HCT116 (cell line): ENCODE results near the gene FAM3B. TPM values are rescaled to one million over a fixed set of nuclear protein-coding genes. Genes with fewer than 3 reads are reported as not detected.

Source experiments
- ATAC-seq: fragments of 200-7000 bp; cut with Tn5 transposase; 2 replicates; pipeline ENCODE4 v1.9.1; 2020; ENCODE audit warnings: mild to moderate bottlenecking, moderate library complexity
- BruUV-seq: library from RNA; stranded (reverse); fragments of 400-500 nt; replicated peaks from 2 replicates; lab custom pipeline; 2021; lab: Mats Ljungman, UMichigan
- CTCF ChIA-PET: fragments of 300-600 bp; sonication (Branson Sonifier 250); formaldehyde crosslinking; loops from one replicate; lab custom pipeline; 2021; ENCODE audit warnings: antibody characterized with exemption; lab: Charles Lee
- POLR2A ChIA-PET: fragments of 300-600, 350-600 bp; sonication (Branson Sonifier 250); formaldehyde crosslinking; loops from one replicate; lab custom pipeline; 2021; ENCODE audit warnings: antibody characterized with exemption; lab: Charles Lee
- RAD21 ChIA-PET, 2 experiments: fragments of 300-600 bp; sonication (Branson Sonifier 250); formaldehyde crosslinking; loops; one replicate each; lab custom pipeline; 2023; ENCODE audit warnings: low total read pairs in 2 of 2; ENCODE audit not compliant: uncharacterized antibody in 2 of 2, unreplicated experiment in 2 of 2, low non-redundant PET in 1 of 2; lab: Charles Lee
- DNase-seq: peaks from one replicate; pipeline ENCODE4 v3.0.0-alpha.2; 2010; ENCODE audit warnings: low read depth, low spot score
- H2AFZ ChIP-seq: fragments of 200-600 bp; shearing (Covaris generic), sonication (generic); 2 replicates; pipeline ENCODE4 v1.6.1; 2017; ENCODE audit warnings: low read depth, mixed run types, mixed read lengths, antibody characterized with exemption, low read length; ENCODE audit not compliant: poor library complexity, severe bottlenecking
- H3K27ac ChIP-seq: 2 replicates; pipeline ENCODE4 v1.5.1; 2012; ENCODE audit warnings: low read depth, low read length
- H3K27me3 ChIP-seq: fragments of 200-600 bp; sonication (generic); 2 replicates; pipeline ENCODE4 v1.6.1; 2016; ENCODE audit warnings: mixed run types, low read length, mixed read lengths; ENCODE audit not compliant: insufficient read depth
- H3K36me3 ChIP-seq, 2 experiments: fragments of 200-500 bp in 1 of 2; fragments of 200-600 bp in 1 of 2; sonication (Bioruptor generic) in 1 of 2; sonication (generic) in 1 of 2; 2 replicates each; pipeline versions ENCODE4 v1.5.1 to v1.6.1; 2014 to 2016; ENCODE audit warnings: low read length in 2 of 2, inconsistent platforms in 1 of 2, mixed read lengths in 1 of 2, mixed run types in 1 of 2; ENCODE audit not compliant: insufficient read depth in 2 of 2, control insufficient read depth in 1 of 2
- H3K4me1 ChIP-seq, 2 experiments: fragments of 200-600 bp in 1 of 2; sonication (generic) in 1 of 2; 2 replicates each; pipeline versions ENCODE4 v1.5.1 to v1.6.1; 2012 to 2017; ENCODE audit warnings: low read length in 2 of 2, inconsistent platforms in 1 of 2, mild to moderate bottlenecking in 1 of 2, mixed read lengths in 1 of 2, mixed run types in 1 of 2, moderate library complexity in 1 of 2; ENCODE audit not compliant: insufficient read depth in 2 of 2, control insufficient read depth in 1 of 2
- H3K4me2 ChIP-seq: fragments of 200-600 bp; sonication (generic); 2 replicates; pipeline ENCODE4 v1.6.1; 2017; ENCODE audit warnings: mixed run types, low read length, mixed read lengths
- H3K4me3 ChIP-seq, 2 experiments: fragments of 200-600 bp in 1 of 2; sonication (generic) in 1 of 2; replicated peaks in 1 of 2; 2 replicates each; pipeline ENCODE4 v1.5.1; 2011 to 2016; ENCODE audit warnings: low read length in 2 of 2, control low read depth in 1 of 2, low read depth in 1 of 2, mild to moderate bottlenecking in 1 of 2, mixed read lengths in 1 of 2, mixed run types in 1 of 2
- H3K79me2 ChIP-seq: fragments of 200-600 bp; sonication (generic); 2 replicates; pipeline ENCODE4 v1.6.1; 2017; ENCODE audit warnings: mild to moderate bottlenecking, mixed run types, low read length, moderate library complexity, mixed read lengths; ENCODE audit not compliant: insufficient read depth
- H3K9ac ChIP-seq: fragments of 200-600 bp; sonication (generic); 2 replicates; pipeline ENCODE4 v1.6.1; 2016; ENCODE audit warnings: low read length, mixed read lengths
- H3K9me2 ChIP-seq: fragments of 200-600 bp; sonication (generic), shearing (Covaris generic); 2 replicates; pipeline ENCODE4 v1.6.1; 2017; ENCODE audit warnings: mixed run types, mild to moderate bottlenecking, moderate library complexity; ENCODE audit not compliant: insufficient read depth
- H3K9me3 ChIP-seq, 2 experiments: fragments of 200-500 bp in 1 of 2; fragments of 200-600 bp in 1 of 2; sonication (Bioruptor generic) in 1 of 2; sonication (generic) in 1 of 2; 2 replicates each; pipeline ENCODE4 v1.6.1; 2014 to 2017; ENCODE audit warnings: low read length in 2 of 2, mixed read lengths in 2 of 2, inconsistent platforms in 1 of 2, low read depth in 1 of 2, mild to moderate bottlenecking in 1 of 2, mixed run types in 1 of 2, moderate library complexity in 1 of 2; ENCODE audit not compliant: control insufficient read depth in 1 of 2, insufficient read depth in 1 of 2
- H4K20me1 ChIP-seq: fragments of 200-600 bp; sonication (generic), shearing (Covaris generic); 2 replicates; pipeline ENCODE4 v1.6.1; 2017; ENCODE audit warnings: mixed run types, mild to moderate bottlenecking, moderate library complexity; ENCODE audit not compliant: insufficient read depth
- EGR1 ChIP-seq: IDR thresholded peaks from 2 replicates; pipeline ENCODE4 v1.6.1; 2012; ENCODE audit warnings: low read depth
- ELF1 ChIP-seq: IDR thresholded peaks from 2 replicates; pipeline ENCODE4 v1.6.1; 2012; ENCODE audit warnings: low read depth, borderline replicate concordance
- FOSL1 ChIP-seq: IDR thresholded peaks from 2 replicates; pipeline ENCODE4 v1.6.1; 2012; ENCODE audit warnings: low read depth
- JUND ChIP-seq: IDR thresholded peaks from 2 replicates; pipeline ENCODE4 v1.6.1; 2012
- MAX ChIP-seq: IDR thresholded peaks from 2 replicates; pipeline ENCODE4 v1.6.1; 2012
- POLR2AphosphoS5 ChIP-seq: IDR thresholded peaks from 2 replicates; pipeline ENCODE4 v1.6.1; 2011; ENCODE audit warnings: mild to moderate bottlenecking, low read depth, low read length, moderate library complexity
- RAD21 ChIP-seq: IDR thresholded peaks from 2 replicates; pipeline ENCODE4 v1.6.1; 2012; ENCODE audit warnings: low read depth, mild to moderate bottlenecking
- REST ChIP-seq: IDR thresholded peaks from 2 replicates; pipeline ENCODE4 v1.6.1; 2012; ENCODE audit warnings: low read depth
- SIN3A ChIP-seq: IDR thresholded peaks from 2 replicates; pipeline ENCODE4 v1.6.1; 2012; ENCODE audit warnings: low read depth
- SP1 ChIP-seq: IDR thresholded peaks from 2 replicates; pipeline ENCODE4 v1.6.1; 2012; ENCODE audit warnings: low read depth
- SRF ChIP-seq: IDR thresholded peaks from 2 replicates; pipeline ENCODE4 v1.6.1; 2012; ENCODE audit warnings: low read depth
- TCF7L2 ChIP-seq: IDR thresholded peaks from 2 replicates; pipeline ENCODE4 v1.7.0; 2011; ENCODE audit warnings: borderline replicate concordance, inconsistent platforms; ENCODE audit not compliant: insufficient read depth, insufficient read length; ENCODE audit errors: extremely low read depth
- ZNF274 ChIP-seq: fragments of 200-500 bp; sonication (Bioruptor generic); IDR thresholded peaks from 2 replicates; pipeline ENCODE4 v1.6.1; 2014; ENCODE audit warnings: mild to moderate bottlenecking, low read depth, low read length, inconsistent platforms
- intact Hi-C: fragments of 100-400 bp; cut with micrococcal nuclease; formaldehyde crosslinking; loops from 2 replicates; pipeline ENCODE4 v1.10.0; 2022
- total RNA-seq: library from RNA; stranded (reverse); gene quantifications from one replicate; pipeline ENCODE4 v1.2.1, GENCODE V29; 2021; ENCODE audit not compliant: unreplicated experiment

Gene FAM3B
- total RNA-seq, 1 experiment from 2014 or later = not detected

GRCh38 chr21:41317063-41317392 is 427 bp downstream of the FAM3B start:
- Histone ChIP-seq H3K27me3 (no peaks in the 10 kb centered on the region), H3K36me3 (no peaks in the 10 kb centered on the region), H3K4me3 (no peak overlapping the region), H3K4me2 (no peak overlapping the region), H3K9ac (no peak overlapping the region), H3K27ac (no peak overlapping the region), H3K4me1 (no peaks in the 10 kb centered on the region), H3K79me2 (no peaks in the 10 kb centered on the region), H2AFZ (no peak overlapping the region), H4K20me1 (no peaks in the 10 kb centered on the region), H3K9me2 (no peaks in the 10 kb centered on the region), H3K9me3 (no peaks in the 10 kb centered on the region)
- intact Hi-C loops = no loop called here
- BruUV-seq = no TSS peak
- RAD21 ChIA-PET = no interaction called here
- ATAC-seq (no peak), DNase-seq (no peak)
- CTCF ChIA-PET = no interaction called here
- POLR2A ChIA-PET = no interaction called here
- TF ChIP-seq REST (no peak), EGR1 (no peak), SRF (no peak), ELF1 (no peak), POLR2AphosphoS5 (no peak), ZNF274 (no peak), TCF7L2 (no peak), JUND (no peak), MAX (no peak), SP1 (no peak), SIN3A (no peak), RAD21 (no peak), FOSL1 (no peak)
